ENCODE results near the gene ATXN3L. TPM values are rescaled to one million over a fixed set of nuclear protein-coding genes. Genes with fewer than 3 reads are reported as not detected.

Gene ATXN3L
- total RNA-seq, 2 experiments from 2014 or later, result not detected

GRCh38 chrX:13364230-13364857, 44.5 kb upstream of the ATXN3L start:
- H3K4me3 Mint-ChIP-seq, result no peak overlapping the region
- peaks cover 7% of the 10 kb centered on the region for H3K4me1 Mint-ChIP-seq (ENCODE audit: low read depth)
- DNase-seq, result no peak
- ATAC-seq, result no peak
- no peaks in the 10 kb centered on the region for H3K27me3 Mint-ChIP-seq
- no peak overlapping the region for H3K27ac Mint-ChIP-seq
- POLR2A ChIA-PET, result interaction anchor here (0.6 kb wide), 1 partner anchor 812 kb away, joined by 3 read pairs; no protein-coding TSS in a partner anchor
- intact Hi-C loops (cut with micrococcal nuclease), result no loop called here
- no peaks in the 10 kb centered on the region for H3K36me3 Mint-ChIP-seq (ENCODE audit: low read depth)
- H3K9me3 Mint-ChIP-seq, result no peaks in the 10 kb centered on the region
- CTCF ChIA-PET, result no interaction called here
- TF ChIP-seq CTCF (IDR thresholded peaks at IDR 0.05), result no peak

GRCh38 chrX:13360146-13360545, 40.3 kb upstream of the ATXN3L start:
- POLR2A ChIA-PET, result no interaction called here
- no peak for ATAC-seq
- intact Hi-C loops (cut with micrococcal nuclease), result no loop called here
- TF ChIP-seq CTCF (IDR thresholded peaks at IDR 0.05), result no peak
- Mint-ChIP-seq H3K9me3 (no peaks in the 10 kb centered on the region), H3K4me1 (ENCODE audit: low read depth) (no peaks in the 10 kb centered on the region), H3K36me3 (ENCODE audit: low read depth) (no peaks in the 10 kb centered on the region), H3K27ac (no peak overlapping the region), H3K27me3 (no peaks in the 10 kb centered on the region), H3K4me3 (no peak overlapping the region)
- CTCF ChIA-PET, result interaction anchor here (2.0 kb wide), 1 partner anchor 414 kb away, joined by 7 read pairs; no protein-coding TSS in a partner anchor
- no peak for DNase-seq

- POLR2A ChIA-PET, result no interaction called here
- ATAC-seq, result no peak
- CTCF ChIA-PET, result interaction anchor here (2.0 kb wide), 1 partner anchor 411 kb away, joined by 7 read pairs; no protein-coding TSS in a partner anchor
- Mint-ChIP-seq H3K36me3 (ENCODE audit: low read depth) (no peaks in the 10 kb centered on the region), H3K9me3 (no peaks in the 10 kb centered on the region), H3K27ac (no peak overlapping the region), H3K4me1 (ENCODE audit: low read depth) (no peaks in the 10 kb centered on the region), H3K27me3 (no peaks in the 10 kb centered on the region), H3K4me3 (no peak overlapping the region)
- intact Hi-C loops (cut with micrococcal nuclease), result no loop called here
- DNase-seq, result no peak
- TF ChIP-seq CTCF (IDR thresholded peaks at IDR 0.05), result no peak
Measured at GRCh38 chrX:13357925-13358324, 38.1 kb upstream of the ATXN3L start.

- POLR2A ChIA-PET, result no interaction called here
- H3K27ac Mint-ChIP-seq, result no peak overlapping the region
- ATAC-seq (no peak), DNase-seq (no peak)
- no peaks in the 10 kb centered on the region for H3K9me3 Mint-ChIP-seq
- CTCF ChIA-PET, result no interaction called here
- intact Hi-C loops (cut with micrococcal nuclease), result no loop called here
- no peaks in the 10 kb centered on the region for H3K4me1 Mint-ChIP-seq (ENCODE audit: low read depth)
- H3K36me3 Mint-ChIP-seq (ENCODE audit: low read depth), result no peaks in the 10 kb centered on the region
- no peak overlapping the region for H3K4me3 Mint-ChIP-seq
- TF ChIP-seq CTCF (IDR thresholded peaks at IDR 0.05), result no peak
- H3K27me3 Mint-ChIP-seq, result no peaks in the 10 kb centered on the region
Measured at GRCh38 chrX:13346646-13347045, 26.8 kb upstream of the ATXN3L start.

- H3K4me3 Mint-ChIP-seq, result no peak overlapping the region
- no peak overlapping the region for H3K27ac Mint-ChIP-seq
- intact Hi-C loops (cut with micrococcal nuclease), result no loop called here
- H3K4me1 Mint-ChIP-seq (ENCODE audit: low read depth), result no peaks in the 10 kb centered on the region
- TF ChIP-seq CTCF (IDR thresholded peaks at IDR 0.05), result no peak
- H3K27me3 Mint-ChIP-seq, result no peaks in the 10 kb centered on the region
- ATAC-seq, result no peak
- ChIA-PET CTCF (no interaction called here), POLR2A (no interaction called here)
- no peaks in the 10 kb centered on the region for H3K36me3 Mint-ChIP-seq (ENCODE audit: low read depth)
- DNase-seq, result no peak
- H3K9me3 Mint-ChIP-seq, result no peaks in the 10 kb centered on the region
Measured at GRCh38 chrX:13345438-13345837, 25.6 kb upstream of the ATXN3L start.

Measured in activated CD8-positive, alpha-beta T cell treated with anti-CD3 and anti-CD28 coated beads for 36 hours (primary cell).